Hepatic stellate cell (primary cell): ENCODE data around the gene R3HDM1.
"Not testable (repeated sequence)": the region's sequence is repeated elsewhere in the genome, so short reads cannot be mapped to it uniquely, and the experiment has no call there.

Experiments used
- DNase-seq: peaks from one replicate; pipeline ENCODE4 v3.0.0; 2011; ENCODE audit warnings: low spot score

R3HDM1 gene

GRCh38 chr2:135709992-135710391, 178.7 kb downstream of the R3HDM1 start:
- peak; percentile 42 for DNase-seq

- DNase-seq, result not testable (repeated sequence)
Measured at GRCh38 chr2:135715086-135715485, 183.8 kb downstream of the R3HDM1 start.

DNA sequence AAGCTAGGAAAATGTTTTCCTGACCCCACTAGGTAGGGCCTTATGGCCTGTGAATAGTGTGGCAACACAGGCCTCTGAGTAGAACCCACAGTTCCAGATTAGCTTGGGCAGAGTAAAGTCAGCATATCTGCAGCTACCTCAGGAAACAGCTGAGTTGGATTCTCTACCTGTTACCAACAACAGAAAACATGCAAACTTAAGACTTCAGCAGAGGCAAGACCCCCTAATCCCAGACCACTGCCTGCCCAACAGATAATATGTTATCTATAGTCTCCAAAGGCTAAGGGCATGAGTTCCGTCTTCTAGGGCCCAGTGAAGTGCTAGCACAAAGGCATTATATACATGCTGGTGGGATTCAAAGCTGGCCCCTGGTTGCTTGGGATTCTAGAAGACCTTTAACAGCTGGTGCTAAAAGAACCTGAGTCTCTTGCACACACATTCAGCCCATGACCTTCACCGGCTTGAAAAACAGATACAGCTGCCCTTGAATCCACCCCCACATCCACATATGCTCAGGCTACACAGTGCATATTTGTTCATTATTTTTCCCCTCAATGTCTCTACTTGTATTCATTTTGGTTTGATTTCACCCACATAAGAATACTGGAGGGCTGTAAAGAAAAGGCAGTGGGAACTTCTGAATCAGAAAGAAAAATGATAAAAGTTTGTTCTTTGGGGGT, 196.9 kb downstream of the R3HDM1 start:
- DNase-seq, result no peak

GRCh38 chr2:135732561-135732960, 201.3 kb downstream of the R3HDM1 start:
- no peak for DNase-seq

- no peak for DNase-seq
Measured at GRCh38 chr2:135733045-135733444, 201.8 kb downstream of the R3HDM1 start.

- DNase-seq, result no peak
Measured at GRCh38 chr2:135736546-135736945, 205.3 kb downstream of the R3HDM1 start.

GRCh38 chr2:135740206-135740605, 208.9 kb downstream of the R3HDM1 start:
- DNase-seq, result no peak

DNA sequence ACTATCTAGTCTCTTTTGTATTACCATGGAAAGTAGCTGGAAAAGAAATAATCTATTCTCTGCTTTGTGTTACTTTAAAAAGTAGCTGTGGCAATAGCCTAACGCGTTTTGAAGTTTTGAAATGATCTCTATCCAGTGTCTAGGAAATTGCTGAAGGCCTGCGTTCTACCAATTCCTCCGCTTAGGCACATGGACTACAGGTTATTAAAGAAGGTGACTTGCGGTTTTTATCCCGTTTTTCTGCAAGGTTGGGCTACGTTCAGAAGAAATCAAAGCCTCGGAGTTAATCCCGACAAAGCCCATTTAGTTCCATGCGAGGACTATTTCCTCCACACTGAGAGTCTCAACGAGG, 209.7 kb downstream of the R3HDM1 start:
- no peak for DNase-seq

DNA sequence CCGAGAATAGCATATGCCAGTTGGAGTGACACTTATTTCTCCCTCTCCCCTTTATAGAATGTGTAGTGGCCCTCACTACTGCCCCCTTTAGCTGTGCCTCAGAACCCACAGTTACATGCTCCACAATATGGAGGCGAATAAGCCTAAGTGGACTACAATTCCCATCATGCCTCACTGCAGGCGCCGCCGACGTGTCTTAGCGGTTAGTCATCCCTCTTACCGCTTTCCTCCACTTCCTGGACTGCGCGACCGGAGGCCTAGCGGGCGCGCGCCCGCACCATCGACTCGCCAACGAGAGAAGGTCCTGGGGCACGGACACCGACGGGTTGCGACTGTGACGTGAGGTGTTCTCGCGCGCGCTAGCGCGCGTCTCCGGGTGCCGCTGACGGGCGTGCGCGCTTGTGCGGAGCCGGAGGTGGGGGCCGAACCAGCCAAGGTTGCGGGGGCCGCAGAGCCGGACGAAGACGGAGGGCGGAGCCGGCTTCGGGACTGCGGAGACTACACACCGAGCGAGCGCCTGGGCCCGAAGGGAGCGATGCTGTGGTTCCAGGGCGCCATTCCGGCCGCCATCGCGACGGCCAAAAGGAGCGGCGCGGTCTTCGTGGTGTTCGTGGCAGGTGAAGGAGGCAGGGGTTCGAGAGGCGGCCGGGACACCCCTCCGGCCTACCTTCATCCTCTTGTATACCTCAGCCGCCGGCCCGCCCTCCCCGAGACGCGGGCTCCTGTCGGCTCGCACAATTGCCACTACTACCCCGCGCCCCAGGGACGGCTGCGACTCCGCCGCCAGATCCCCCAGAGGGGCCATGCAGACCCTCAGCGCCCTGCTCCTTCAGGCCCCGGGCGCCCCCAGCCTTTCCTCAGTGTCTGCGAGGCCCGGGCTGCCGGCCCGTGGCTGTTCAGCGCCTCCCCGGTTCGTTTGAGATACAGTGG, 210.4 kb downstream of the R3HDM1 start, which contains the start of gene UBXN4:
Gene UBXN4, plus strand, starts transcription at position 461 of the 930 bp plus-strand sequence. Its CDS starts 75 bp downstream, at position 536.
- peak; percentile 94 for DNase-seq

- DNase-seq, result peak; percentile 41
Measured at GRCh38 chr2:135742325-135742757, 211.1 kb downstream of the R3HDM1 start.

- peak; percentile 6 for DNase-seq
Measured at GRCh38 chr2:135743860-135744259, 212.6 kb downstream of the R3HDM1 start.

DNA sequence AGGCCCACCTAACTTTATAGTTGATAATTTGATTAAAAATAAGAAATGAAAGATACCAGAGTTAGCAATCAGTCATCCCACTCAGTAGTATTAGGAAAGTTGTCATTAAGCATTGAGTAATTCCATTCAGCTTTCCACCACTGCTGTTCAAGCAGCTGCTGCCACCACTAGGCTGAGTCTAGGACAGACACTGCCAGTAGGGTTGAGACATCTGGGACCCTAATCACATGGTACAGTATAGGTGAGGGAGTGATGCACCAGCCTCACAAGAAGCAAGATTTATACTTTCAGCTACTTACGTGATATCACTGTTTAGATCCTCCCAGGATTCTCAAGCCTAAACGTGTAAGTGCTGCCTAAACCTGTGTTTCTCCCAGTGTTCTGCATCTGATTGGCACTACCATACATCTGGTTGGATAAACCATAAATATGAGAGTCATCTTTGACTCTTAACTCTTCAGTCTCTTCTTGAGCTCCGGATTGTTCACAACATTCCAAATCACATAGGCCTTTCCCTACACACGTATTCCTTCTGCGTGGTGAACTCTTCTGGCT, 213.6 kb downstream of the R3HDM1 start:
- peak; percentile 34 for DNase-seq

DNA sequence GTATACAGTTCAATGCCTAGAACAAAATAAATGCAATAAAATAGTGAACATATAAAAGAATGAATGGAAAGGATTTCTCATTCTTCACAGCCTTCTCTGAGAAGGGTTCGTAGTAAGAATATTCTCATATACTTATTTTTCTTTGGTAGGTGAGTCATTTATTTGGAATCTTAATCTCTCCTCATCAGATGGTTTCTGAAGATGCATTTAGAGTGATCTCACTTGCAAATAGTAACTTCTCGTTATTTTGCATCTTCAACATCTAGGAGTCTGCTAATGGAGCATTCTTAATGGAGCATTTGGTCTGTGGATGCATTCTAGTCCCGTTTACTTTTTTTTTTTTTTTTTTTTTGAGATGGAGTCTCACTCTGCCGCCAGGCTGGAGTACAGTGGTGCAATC, 214.3 kb downstream of the R3HDM1 start:
- peak; percentile 74 for DNase-seq

- no peak for DNase-seq
Measured at GRCh38 chr2:135755573-135755972, 224.3 kb downstream of the R3HDM1 start.

- DNase-seq, result no peak
Measured at GRCh38 chr2:135756692-135757091, 225.4 kb downstream of the R3HDM1 start.

GRCh38 chr2:135762022-135762421, 230.7 kb downstream of the R3HDM1 start:
- DNase-seq, result no peak

- DNase-seq, result no peak
Measured at GRCh38 chr2:135762530-135762929, 231.2 kb downstream of the R3HDM1 start.

DNA sequence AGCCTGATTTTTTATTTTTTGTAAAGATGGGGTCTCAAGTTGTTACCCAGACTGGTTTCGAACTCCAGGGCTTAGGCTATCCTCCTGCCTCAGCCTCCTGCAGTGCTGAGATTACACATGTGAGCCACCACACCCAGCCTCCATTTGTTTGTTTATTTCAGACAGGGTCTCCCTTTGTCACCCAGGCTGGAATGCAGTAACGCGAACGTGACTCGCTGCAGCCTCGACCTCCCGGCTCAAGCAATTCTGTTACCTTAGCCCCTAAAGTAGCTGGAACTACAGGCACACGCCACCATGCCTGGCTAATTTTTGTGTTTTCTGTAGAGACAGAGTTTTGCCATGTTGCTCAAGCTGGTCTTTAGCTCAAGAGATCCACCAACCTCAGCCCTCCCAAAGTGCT, 237.6 kb downstream of the R3HDM1 start:
- no peak for DNase-seq

DNA sequence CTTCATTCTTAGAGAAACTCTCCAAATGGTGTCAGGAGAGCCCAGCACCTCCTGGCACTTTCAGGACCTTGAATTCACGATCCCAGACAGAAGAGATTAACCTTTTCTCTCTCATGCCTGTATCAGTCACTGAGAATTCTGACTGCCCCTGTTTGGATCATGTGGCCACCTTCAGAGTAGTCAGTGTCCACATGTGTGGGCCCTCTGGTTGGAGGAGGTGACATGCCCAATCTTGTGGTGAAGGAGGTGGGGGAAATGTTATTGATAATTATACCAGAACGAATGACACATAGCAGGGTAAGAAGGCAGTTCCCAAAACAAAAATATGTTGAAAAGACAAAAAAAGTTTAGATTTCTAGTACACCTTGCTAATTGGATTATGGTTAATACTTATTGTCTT, 242.0 kb downstream of the R3HDM1 start:
- no peak for DNase-seq

DNA sequence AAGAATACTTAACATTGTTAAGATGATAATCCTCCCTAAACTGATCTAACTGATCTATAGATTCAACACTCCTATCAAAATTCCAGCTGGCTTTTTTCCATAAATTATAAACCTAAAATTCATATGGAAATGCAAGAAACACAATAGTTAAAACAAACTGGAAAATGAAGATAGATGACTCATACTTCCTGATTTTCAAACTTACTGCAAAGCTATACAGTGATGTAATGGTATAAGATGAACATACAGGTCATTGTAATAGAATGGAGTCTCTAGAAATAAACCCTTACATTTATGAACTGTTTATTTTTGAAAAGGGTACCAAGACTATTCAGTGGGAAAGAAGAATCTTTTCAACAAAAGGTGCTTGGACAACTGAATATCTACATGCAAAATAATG, 242.6 kb downstream of the R3HDM1 start:
- DNase-seq, result peak; percentile 34
